Measurements from ENCODE around the gene AIFM3. TPM values are rescaled to one million over a fixed set of nuclear protein-coding genes. Genes with fewer than 3 reads are reported as not detected.

Gene AIFM3
- total and polyA plus RNA-seq, 2 of the 13 experiments (the other 11 are each of a cell fraction or from before 2014, with no cell fraction given) = 9.0 to 15.3 TPM

DNA sequence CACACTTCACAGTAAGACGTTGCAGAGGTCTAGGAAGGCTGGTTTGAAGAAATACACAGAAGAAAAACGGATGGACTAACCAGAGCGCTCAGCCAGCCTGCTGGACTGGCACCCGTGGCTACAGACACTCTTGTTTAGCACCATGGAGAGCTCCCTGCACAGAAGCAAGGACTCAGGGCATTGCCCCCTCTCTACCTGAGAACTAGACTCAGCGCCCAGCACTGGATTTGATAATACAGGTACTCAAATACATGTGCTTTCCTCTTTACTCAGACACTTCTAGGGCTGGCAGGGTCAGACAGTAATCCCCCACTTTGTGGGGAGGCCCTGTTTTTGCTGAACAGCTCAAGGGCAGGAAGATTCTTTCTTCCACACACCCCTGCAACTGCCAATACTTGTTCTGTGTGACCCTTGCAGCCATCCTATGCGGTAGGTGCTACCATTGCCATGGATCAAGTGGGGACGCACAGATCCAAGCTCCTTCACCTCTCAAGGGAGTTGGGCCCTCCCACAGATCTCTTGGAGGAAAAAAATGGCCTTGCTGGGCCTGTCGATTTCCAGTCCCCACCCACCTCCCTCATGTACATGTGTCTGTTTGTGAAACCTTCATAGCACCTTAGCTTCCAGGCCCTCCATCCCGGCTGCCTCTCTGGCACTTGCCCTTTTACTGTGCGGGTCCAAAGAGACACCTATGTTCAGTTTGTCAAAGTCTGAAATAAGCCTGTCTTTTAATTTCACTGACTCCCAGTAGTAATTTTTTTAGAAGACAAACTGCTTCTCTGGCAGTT is 42.8 kb downstream of the AIFM3 start (continued):
- TF ChIP-seq RXRA (CRISPR knock-in tag; IDR thresholded peaks at IDR 0.05) = peak; percentile 50; the same call in 1 of the 2 replicates
- no peak for TF ChIP-seq EP300 (IDR thresholded peaks at IDR 0.05; ENCODE audit: low read depth in 2 of 2, low read length in 2 of 2)
- no peak for TF ChIP-seq EP300 (CRISPR knock-in tag; IDR thresholded peaks at IDR 0.05; ENCODE audit: borderline replicate concordance)
- peak; percentile 65 for TF ChIP-seq ATF7-NPFF (CRISPR knock-in tag; IDR thresholded peaks at IDR 0.05; ENCODE audit: low read depth)
- TF ChIP-seq, protein P1, sequence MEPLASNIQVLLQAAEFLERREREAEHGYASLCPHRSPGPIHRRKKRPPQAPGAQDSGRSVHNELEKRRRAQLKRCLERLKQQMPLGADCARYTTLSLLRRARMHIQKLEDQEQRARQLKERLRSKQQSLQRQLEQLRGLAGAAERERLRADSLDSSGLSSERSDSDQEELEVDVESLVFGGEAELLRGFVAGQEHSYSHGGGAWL (CRISPR knock-in tag; IDR thresholded peaks at IDR 0.05) = peak; percentile 89
- no peak for TF ChIP-seq NFE2L2 (IDR thresholded peaks at IDR 0.05; ENCODE audit: low read length)
- TF ChIP-seq ARNT2 (CRISPR knock-in tag; IDR thresholded peaks at IDR 0.05; ENCODE audit: low read depth) = no peak
- no peak for TF ChIP-seq ZSCAN30 (CRISPR knock-in tag; IDR thresholded peaks at IDR 0.05)
- no peak for TF ChIP-seq MED8 (CRISPR knock-in tag; IDR thresholded peaks at IDR 0.05; ENCODE audit: insufficient replicate concordance)
- peak; percentile 73; the same call in 1 of the 2 replicates for TF ChIP-seq ZNF772 (CRISPR knock-in tag; IDR thresholded peaks at IDR 0.05)
- no peak for TF ChIP-seq RFXANK (CRISPR knock-in tag; IDR thresholded peaks at IDR 0.05)
- no peak for TF ChIP-seq HNRNPK (IDR thresholded peaks at IDR 0.05; ENCODE audit: low read depth, low read length, poor library complexity, severe bottlenecking)
- TF ChIP-seq ZNF737 (CRISPR knock-in tag; IDR thresholded peaks at IDR 0.05; ENCODE audit: borderline replicate concordance) = no peak
- TF ChIP-seq ZNF329 (CRISPR knock-in tag; IDR thresholded peaks at IDR 0.05; ENCODE audit: low read depth) = 0 out of 2 replicates have a peak, but pooled peaks have one; percentile 59
- no peak for TF ChIP-seq ZNF891 (CRISPR knock-in tag; IDR thresholded peaks at IDR 0.05)
- no peak for TF ChIP-seq DMAP1 (CRISPR knock-in tag; IDR thresholded peaks at IDR 0.05)
- TF ChIP-seq, protein P2, sequence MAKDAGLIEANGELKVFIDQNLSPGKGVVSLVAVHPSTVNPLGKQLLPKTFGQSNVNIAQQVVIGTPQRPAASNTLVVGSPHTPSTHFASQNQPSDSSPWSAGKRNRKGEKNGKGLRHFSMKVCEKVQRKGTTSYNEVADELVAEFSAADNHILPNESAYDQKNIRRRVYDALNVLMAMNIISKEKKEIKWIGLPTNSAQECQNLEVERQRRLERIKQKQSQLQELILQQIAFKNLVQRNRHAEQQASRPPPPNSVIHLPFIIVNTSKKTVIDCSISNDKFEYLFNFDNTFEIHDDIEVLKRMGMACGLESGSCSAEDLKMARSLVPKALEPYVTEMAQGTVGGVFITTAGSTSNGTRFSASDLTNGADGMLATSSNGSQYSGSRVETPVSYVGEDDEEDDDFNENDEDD (CRISPR knock-in tag; IDR thresholded peaks at IDR 0.05; ENCODE audit: borderline replicate concordance) = no peak
- TF ChIP-seq, protein P3, sequence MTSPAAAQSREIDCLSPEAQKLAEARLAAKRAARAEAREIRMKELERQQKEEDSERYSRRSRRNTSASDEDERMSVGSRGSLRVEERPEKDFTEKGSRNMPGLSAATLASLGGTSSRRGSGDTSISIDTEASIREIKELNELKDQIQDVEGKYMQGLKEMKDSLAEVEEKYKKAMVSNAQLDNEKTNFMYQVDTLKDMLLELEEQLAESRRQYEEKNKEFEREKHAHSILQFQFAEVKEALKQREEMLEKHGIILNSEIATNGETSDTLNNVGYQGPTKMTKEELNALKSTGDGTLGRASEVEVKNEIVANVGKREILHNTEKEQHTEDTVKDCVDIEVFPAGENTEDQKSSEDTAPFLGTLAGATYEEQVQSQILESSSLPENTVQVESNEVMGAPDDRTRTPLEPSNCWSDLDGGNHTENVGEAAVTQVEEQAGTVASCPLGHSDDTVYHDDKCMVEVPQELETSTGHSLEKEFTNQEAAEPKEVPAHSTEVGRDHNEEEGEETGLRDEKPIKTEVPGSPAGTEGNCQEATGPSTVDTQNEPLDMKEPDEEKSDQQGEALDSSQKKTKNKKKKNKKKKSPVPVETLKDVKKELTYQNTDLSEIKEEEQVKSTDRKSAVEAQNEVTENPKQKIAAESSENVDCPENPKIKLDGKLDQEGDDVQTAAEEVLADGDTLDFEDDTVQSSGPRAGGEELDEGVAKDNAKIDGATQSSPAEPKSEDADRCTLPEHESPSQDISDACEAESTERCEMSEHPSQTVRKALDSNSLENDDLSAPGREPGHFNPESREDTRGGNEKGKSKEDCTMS (CRISPR knock-in tag; conservative IDR thresholded peaks at IDR 0.05) = peak; percentile 89
- peak; percentile 93 for TF ChIP-seq MIXL1 (CRISPR knock-in tag; IDR thresholded peaks at IDR 0.05)
- TF ChIP-seq AGO1 (IDR thresholded peaks at IDR 0.05; ENCODE audit: low read depth, low read length, poor library complexity, severe bottlenecking) = no peak
- TF ChIP-seq, protein P4, sequence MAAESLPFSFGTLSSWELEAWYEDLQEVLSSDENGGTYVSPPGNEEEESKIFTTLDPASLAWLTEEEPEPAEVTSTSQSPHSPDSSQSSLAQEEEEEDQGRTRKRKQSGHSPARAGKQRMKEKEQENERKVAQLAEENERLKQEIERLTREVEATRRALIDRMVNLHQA (CRISPR knock-in tag; IDR thresholded peaks at IDR 0.05) = no peak
- 0 out of 2 replicates have a peak, but pooled peaks have one; percentile 43 for TF ChIP-seq SPEN (CRISPR knock-in tag; IDR thresholded peaks at IDR 0.05; ENCODE audit: low read depth)
- TF ChIP-seq ZBTB8A (CRISPR knock-in tag; IDR thresholded peaks at IDR 0.05; ENCODE audit: borderline replicate concordance, low read depth) = no peak
